ENCODE results near the gene PCSK6.

PCSK6 gene

DNA sequence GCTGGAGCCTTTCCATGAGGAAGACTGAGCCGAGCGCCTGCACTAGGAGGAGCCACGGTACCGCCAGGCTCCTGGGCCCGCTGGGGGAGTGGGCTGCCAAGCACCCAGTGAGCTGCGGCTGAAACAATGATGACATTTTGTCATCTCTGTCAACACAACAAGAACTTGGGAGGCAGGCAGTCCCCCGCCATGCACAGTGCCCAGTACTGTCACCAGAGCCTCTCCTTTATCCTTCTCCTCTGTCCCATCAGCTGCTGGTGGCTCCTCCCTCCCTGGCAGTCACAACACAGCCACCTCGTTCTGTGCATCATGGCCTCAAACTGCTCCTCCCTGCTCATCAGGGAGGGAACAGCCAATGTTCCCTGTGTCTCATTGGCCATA, 34.0 kb upstream of the PCSK6 start:
- no peak for DNase-seq (ENCODE audit: low spot score)
- TF ChIP-seq, protein P1, sequence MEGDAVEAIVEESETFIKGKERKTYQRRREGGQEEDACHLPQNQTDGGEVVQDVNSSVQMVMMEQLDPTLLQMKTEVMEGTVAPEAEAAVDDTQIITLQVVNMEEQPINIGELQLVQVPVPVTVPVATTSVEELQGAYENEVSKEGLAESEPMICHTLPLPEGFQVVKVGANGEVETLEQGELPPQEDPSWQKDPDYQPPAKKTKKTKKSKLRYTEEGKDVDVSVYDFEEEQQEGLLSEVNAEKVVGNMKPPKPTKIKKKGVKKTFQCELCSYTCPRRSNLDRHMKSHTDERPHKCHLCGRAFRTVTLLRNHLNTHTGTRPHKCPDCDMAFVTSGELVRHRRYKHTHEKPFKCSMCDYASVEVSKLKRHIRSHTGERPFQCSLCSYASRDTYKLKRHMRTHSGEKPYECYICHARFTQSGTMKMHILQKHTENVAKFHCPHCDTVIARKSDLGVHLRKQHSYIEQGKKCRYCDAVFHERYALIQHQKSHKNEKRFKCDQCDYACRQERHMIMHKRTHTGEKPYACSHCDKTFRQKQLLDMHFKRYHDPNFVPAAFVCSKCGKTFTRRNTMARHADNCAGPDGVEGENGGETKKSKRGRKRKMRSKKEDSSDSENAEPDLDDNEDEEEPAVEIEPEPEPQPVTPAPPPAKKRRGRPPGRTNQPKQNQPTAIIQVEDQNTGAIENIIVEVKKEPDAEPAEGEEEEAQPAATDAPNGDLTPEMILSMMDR (IDR thresholded peaks at IDR 0.05; ENCODE audit: extremely low read depth, insufficient read depth, missing control alignments), result no peak
- in situ Hi-C loops (cut with MboI; ENCODE audit: low pct_unique_long_range_greater_than_20kb, low sequenced_read_pairs, unreplicated experiment), result no loop called here

DNA sequence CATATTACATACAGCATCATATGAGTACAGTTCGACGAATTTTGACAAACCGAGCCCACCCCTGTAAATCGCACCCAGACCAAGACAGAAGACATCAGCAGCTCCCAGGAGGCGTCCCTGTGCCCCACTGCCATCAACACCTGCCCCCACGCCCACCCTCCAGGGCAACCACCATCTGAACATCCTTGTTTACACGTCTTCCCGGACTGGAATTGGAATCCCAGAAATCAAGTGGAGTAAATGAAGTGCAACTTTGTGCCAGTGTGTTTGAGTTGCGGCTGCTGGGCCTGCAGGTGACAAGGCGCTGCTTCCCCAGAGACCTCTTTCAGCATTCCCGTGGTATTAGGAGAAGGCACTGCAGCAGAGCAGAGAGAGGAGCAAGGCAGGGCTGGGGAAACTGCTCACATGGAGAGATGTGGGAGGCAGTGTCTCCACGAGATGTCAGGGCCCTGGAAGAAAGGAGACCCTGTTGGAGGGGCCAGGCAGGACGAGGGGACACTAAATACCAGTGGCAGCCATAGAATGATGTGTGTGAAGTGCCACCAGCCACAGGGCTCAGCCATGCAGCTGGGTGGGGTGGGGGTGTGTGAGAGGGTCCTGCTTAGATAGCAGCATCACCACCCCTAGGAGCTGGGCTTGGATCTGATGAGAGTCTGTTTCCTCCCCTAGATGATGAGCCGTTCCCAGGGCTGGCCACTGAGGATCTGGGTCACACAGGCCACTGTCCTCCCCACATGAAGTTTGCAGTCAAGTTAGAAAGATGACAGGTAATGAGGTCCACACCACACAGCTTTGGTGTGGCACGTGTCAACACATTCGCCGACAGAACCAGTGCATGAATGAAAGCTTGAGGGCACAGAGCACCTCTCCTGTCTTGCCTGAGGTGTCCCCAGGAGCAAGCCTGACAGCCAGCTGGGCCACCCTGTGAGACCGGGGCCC, 33.4 kb upstream of the PCSK6 start:
- no peak for DNase-seq (ENCODE audit: low spot score)
- in situ Hi-C loops (cut with MboI; ENCODE audit: low pct_unique_long_range_greater_than_20kb, low sequenced_read_pairs, unreplicated experiment), result no loop called here
- TF ChIP-seq, protein P1 (IDR thresholded peaks at IDR 0.05; ENCODE audit: extremely low read depth, insufficient read depth, missing control alignments), result no peak

DNA sequence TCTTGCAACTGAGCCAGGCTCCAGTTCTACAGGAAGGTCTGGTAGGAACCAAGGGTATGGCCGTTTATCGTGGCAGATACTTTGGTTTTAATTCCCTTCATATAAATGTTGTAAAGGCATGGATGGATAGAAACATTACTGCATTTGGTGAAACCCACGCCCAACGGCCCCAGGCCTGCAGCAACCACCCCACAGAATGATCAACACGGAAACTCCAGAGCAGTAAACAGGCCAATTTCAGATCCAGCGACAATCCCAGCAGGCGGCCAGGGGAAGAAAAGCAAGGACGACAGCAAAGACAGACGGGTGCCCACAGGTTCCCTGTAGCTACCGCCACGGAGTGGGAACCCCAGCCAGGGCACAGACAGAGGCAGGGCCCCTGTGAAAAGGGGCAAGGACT, 32.6 kb upstream of the PCSK6 start:
- in situ Hi-C loops (cut with MboI; ENCODE audit: low pct_unique_long_range_greater_than_20kb, low sequenced_read_pairs, unreplicated experiment), result no loop called here
- TF ChIP-seq, protein P1 (IDR thresholded peaks at IDR 0.05; ENCODE audit: extremely low read depth, insufficient read depth, missing control alignments), result no peak
- no peak for DNase-seq (ENCODE audit: low spot score)

DNA sequence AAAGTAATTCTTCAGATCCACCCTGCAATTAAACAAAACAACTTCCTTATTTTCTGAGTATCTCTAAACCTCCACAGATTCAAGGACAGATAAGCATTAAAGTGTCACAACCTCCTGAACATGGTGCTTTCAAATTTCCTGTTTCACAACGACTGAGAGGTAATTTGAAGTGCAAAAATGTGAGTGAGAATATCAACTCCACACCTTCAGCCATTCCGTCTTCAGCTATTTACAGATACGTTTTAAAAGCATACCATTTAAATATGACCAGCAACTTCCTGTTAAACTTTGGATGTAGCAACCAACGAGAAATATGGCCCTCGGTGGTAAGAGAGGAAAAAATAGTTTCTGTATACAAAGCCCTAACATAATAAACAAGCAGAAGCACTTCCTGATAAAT, 32.1 kb upstream of the PCSK6 start:
- TF ChIP-seq, protein P1 (IDR thresholded peaks at IDR 0.05; ENCODE audit: extremely low read depth, insufficient read depth, missing control alignments), result no peak
- no peak for DNase-seq (ENCODE audit: low spot score)
- in situ Hi-C loops (cut with MboI; ENCODE audit: low pct_unique_long_range_greater_than_20kb, low sequenced_read_pairs, unreplicated experiment), result no loop called here

DNA sequence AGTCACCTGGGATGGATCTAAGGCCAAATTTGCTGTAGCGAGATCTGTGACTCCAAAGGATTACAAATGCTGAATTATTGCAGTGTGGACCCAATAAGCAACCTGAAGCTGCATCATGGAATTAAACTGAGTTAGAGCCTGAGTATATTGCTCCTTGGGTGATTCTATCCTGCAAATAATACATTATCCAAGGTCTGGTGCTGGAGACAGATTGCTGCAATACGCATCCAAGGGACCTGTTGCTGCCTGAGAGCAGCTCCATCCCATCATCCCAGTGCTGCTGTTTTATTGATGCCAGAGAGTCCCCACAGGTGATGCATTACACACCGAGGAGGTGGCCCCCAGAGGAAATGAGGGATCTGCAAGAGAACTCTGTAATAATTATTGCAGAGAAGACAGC, 31.6 kb upstream of the PCSK6 start:
- TF ChIP-seq, protein P1 (IDR thresholded peaks at IDR 0.05; ENCODE audit: extremely low read depth, insufficient read depth, missing control alignments), result no peak
- in situ Hi-C loops (cut with MboI; ENCODE audit: low pct_unique_long_range_greater_than_20kb, low sequenced_read_pairs, unreplicated experiment), result no loop called here
- no peak for DNase-seq (ENCODE audit: low spot score)

DNA sequence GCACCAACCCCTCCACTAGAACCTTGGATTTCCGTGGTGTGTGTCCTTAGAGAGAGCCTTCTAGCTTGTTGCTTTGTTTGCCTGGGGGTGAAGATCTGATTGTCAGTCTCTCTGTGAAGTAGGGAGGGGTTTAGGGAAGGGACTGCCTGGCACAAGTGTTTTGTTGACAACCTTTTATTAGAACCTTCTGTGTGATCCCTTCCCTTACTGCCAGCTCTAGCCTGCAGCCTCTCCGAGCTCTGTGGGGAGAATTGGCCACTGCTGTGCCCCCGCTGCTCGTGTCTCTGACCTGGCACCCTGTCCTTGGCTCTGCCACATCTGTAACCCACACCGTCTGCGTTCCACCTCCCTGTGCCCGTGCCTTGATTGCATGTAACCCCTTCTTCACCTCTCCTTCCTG, 30.9 kb upstream of the PCSK6 start:
- in situ Hi-C loops (cut with MboI; ENCODE audit: low pct_unique_long_range_greater_than_20kb, low sequenced_read_pairs, unreplicated experiment), result no loop called here
- TF ChIP-seq, protein P1 (IDR thresholded peaks at IDR 0.05; ENCODE audit: extremely low read depth, insufficient read depth, missing control alignments), result no peak
- DNase-seq (ENCODE audit: low spot score), result no peak

All from GM13977 (cell line).